KOPT-K1 (cell line): ENCODE data around the gene IGHMBP2.

Source experiments
- H3K27ac ChIP-seq: fragments of 200-600 bp; sonication (generic); 2 replicates; pipeline ENCODE4 v1.5.1; 2016; ENCODE audit warnings: antibody characterized with exemption, mild to moderate bottlenecking, low read depth, low read length; ENCODE audit not compliant: poor library complexity, severe bottlenecking
- H3K36me3 ChIP-seq: fragments of 200-600 bp; sonication (generic); 2 replicates; pipeline ENCODE4 v1.5.1; 2017; ENCODE audit warnings: antibody characterized with exemption, mild to moderate bottlenecking, low read length, moderate library complexity; ENCODE audit not compliant: insufficient read depth
- H3K9me3 ChIP-seq: fragments of 200-600 bp; sonication (generic); 2 replicates; pipeline ENCODE4 v1.5.1; 2017; ENCODE audit warnings: antibody characterized with exemption, low read length, mild to moderate bottlenecking; ENCODE audit not compliant: insufficient read depth, poor library complexity, severe bottlenecking

Gene IGHMBP2

DNA sequence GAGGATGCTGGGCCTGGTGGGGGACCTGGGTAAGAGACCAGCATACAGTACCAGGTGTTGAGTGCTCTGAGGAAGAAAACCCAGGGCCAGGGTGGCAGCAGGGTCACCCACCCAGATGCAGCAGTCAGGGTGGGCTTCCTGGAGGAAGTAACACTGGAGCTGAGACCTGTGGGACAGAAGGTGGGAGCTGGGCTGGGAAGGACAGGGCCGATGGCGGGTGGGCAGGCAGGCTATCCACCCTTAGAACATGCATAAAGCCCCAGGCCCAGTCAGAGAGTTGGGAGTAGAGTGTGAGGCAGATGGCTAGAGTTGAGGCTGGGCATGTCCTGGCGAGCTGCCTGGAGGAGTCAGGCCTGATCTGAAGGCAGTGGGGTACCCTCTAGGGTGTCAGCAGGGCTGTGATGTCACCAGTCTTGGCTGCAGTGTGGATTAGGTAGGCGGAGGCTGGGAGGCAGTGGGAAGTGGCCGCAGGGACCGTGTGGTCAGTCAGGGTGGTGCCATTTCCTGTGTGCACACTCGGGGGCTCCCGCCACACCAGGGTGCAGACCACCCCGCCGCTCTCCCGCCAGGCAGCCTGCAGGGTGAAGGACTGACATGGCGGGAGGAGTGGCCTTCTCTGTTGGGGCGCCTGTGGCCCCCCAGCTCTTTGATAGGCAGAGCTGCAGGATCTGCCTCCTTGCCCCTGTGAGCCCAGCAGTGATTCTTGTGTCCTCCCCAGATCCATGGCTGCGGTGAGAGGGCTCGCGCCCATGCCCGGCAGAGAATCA lies 35.3 kb downstream of the IGHMBP2 start:
- Histone ChIP-seq H3K27ac (no peak overlapping the region), H3K9me3 (no peaks in the 10 kb centered on the region), H3K36me3 (peaks cover 72% of the 10 kb centered on the region)

- Histone ChIP-seq H3K36me3 (peaks cover 65% of the 10 kb centered on the region), H3K9me3 (no peaks in the 10 kb centered on the region), H3K27ac (no peak overlapping the region)
Observed at GRCh38 chr11:68939583-68940555, 36.2 kb downstream of the IGHMBP2 start.

GRCh38 chr11:68940651-68941323 lies 37.1 kb downstream of the IGHMBP2 start:
- H3K36me3 ChIP-seq: peaks cover 56% of the 10 kb centered on the region

GRCh38 chr11:68941324-68942094 lies 37.8 kb downstream of the IGHMBP2 start:
- no peaks in the 10 kb centered on the region for H3K9me3 ChIP-seq
- H3K27ac ChIP-seq: no peak overlapping the region
- peaks cover 49% of the 10 kb centered on the region for H3K36me3 ChIP-seq

More at GRCh38 chr11:68940651-68941323, 37.1 kb downstream of the IGHMBP2 start:
- Histone ChIP-seq H3K27ac (no peak overlapping the region), H3K9me3 (no peaks in the 10 kb centered on the region)

GRCh38 chr11:68942095-68942620 lies 38.5 kb downstream of the IGHMBP2 start:
- H3K27ac ChIP-seq: no peak overlapping the region
- no peaks in the 10 kb centered on the region for H3K9me3 ChIP-seq
- H3K36me3 ChIP-seq: peaks cover 42% of the 10 kb centered on the region

- Histone ChIP-seq H3K36me3 (peaks cover 36% of the 10 kb centered on the region), H3K9me3 (no peaks in the 10 kb centered on the region), H3K27ac (no peak overlapping the region)
Observed at GRCh38 chr11:68942751-68943271, 39.1 kb downstream of the IGHMBP2 start.

- H3K27ac ChIP-seq: no peak overlapping the region
- H3K36me3 ChIP-seq: peaks cover under 1% of the 10 kb centered on the region; the same call in 1 of the 2 replicates
- H3K9me3 ChIP-seq: no peaks in the 10 kb centered on the region
Observed at GRCh38 chr11:68946416-68947090, 42.9 kb downstream of the IGHMBP2 start.

- Histone ChIP-seq H3K36me3 (no peaks in the 10 kb centered on the region), H3K27ac (no peak overlapping the region), H3K9me3 (no peaks in the 10 kb centered on the region)
Observed at GRCh38 chr11:68947151-68947550, 43.5 kb downstream of the IGHMBP2 start.

- Histone ChIP-seq H3K9me3 (no peaks in the 10 kb centered on the region), H3K27ac (no peak overlapping the region), H3K36me3 (no peaks in the 10 kb centered on the region)
Observed at GRCh38 chr11:68948496-68948895, 44.8 kb downstream of the IGHMBP2 start.

GRCh38 chr11:68948935-68949334 lies 45.2 kb downstream of the IGHMBP2 start:
- no peaks in the 10 kb centered on the region for H3K36me3 ChIP-seq
- H3K9me3 ChIP-seq: no peaks in the 10 kb centered on the region
- H3K27ac ChIP-seq: no peak overlapping the region

DNA sequence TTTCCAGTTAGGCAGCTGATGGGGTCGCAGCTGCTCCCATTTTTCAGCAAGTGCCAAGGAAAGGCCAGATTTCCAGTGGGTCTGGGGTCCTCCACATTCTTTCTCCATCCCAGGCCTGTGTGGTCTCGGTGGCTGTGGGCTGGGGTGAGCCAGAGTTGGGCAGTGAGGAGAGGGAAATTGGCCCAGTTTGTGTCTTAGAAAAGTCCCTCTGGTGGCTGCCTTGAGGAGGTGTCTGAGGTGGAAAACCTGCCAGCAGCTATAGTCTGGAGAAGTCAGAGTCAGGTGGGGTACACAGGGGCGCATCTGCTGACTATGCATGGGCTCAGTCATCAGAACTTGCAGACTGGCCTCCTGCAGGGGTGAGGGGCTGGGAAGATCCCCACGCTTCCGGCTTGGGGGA lies 46.6 kb downstream of the IGHMBP2 start:
- H3K9me3 ChIP-seq: no peaks in the 10 kb centered on the region
- no peak overlapping the region for H3K27ac ChIP-seq
- no peaks in the 10 kb centered on the region for H3K36me3 ChIP-seq

GRCh38 chr11:68950762-68951161 lies 47.1 kb downstream of the IGHMBP2 start:
- Histone ChIP-seq H3K27ac (no peak overlapping the region), H3K9me3 (no peaks in the 10 kb centered on the region), H3K36me3 (no peaks in the 10 kb centered on the region)

GRCh38 chr11:68954836-68955606 lies 51.3 kb downstream of the IGHMBP2 start:
- Histone ChIP-seq H3K27ac (no peak overlapping the region), H3K36me3 (no peaks in the 10 kb centered on the region)

More at GRCh38 chr11:68954836-68955606, 51.3 kb downstream of the IGHMBP2 start:
- no peaks in the 10 kb centered on the region for H3K9me3 ChIP-seq
